ENCODE measurements around the gene PRADC1. TPM values are rescaled to one million over a fixed set of nuclear protein-coding genes. Genes with fewer than 3 reads are reported as not detected.

Gene PRADC1
- total RNA-seq, 4 donors from 2014 or later: 29.0 to 49.0 (median 33.2) TPM

DNA sequence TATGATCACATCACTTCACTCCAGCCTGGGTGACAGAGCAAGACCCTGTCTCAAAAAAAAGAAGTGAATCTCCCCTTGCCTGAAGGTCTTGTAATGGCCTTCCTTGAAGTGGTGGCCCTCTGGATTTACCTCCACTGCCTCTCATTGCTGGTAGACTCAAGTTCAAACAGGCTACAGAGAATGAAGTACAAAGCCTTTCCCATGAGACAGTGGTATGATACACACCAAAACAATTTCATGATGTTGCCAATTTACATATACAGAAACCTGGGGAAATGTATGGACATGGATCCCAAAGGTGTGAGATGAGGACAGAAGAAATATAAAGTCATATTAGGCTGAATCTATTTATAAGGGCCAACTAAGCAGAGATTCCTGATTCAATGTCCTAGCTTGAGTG lies 35.5 kb downstream of the PRADC1 start:
- no peaks in the 10 kb centered on the region for H3K36me3 ChIP-seq
- TF ChIP-seq POLR2AphosphoS5 (IDR thresholded peaks at IDR 0.05) (no peak), EP300 (IDR thresholded peaks at IDR 0.05) (no peak), POLR2A (IDR thresholded peaks at IDR 0.05; ENCODE audit: low read depth) (no peak)
- TF ChIP-seq, protein P1, sequence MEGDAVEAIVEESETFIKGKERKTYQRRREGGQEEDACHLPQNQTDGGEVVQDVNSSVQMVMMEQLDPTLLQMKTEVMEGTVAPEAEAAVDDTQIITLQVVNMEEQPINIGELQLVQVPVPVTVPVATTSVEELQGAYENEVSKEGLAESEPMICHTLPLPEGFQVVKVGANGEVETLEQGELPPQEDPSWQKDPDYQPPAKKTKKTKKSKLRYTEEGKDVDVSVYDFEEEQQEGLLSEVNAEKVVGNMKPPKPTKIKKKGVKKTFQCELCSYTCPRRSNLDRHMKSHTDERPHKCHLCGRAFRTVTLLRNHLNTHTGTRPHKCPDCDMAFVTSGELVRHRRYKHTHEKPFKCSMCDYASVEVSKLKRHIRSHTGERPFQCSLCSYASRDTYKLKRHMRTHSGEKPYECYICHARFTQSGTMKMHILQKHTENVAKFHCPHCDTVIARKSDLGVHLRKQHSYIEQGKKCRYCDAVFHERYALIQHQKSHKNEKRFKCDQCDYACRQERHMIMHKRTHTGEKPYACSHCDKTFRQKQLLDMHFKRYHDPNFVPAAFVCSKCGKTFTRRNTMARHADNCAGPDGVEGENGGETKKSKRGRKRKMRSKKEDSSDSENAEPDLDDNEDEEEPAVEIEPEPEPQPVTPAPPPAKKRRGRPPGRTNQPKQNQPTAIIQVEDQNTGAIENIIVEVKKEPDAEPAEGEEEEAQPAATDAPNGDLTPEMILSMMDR (IDR thresholded peaks at IDR 0.05): no peak
- no peaks in the 10 kb centered on the region for H3K9me3 ChIP-seq
- peaks cover 7 to 9% (median 9%) of the 10 kb centered on the region in 4 donors for H3K4me1 ChIP-seq
- peaks cover 0 to 72% (median 22%) of the 10 kb centered on the region in 4 donors for H3K27me3 ChIP-seq
- H3K27ac ChIP-seq (replicated peaks in 1 of 4): no peak overlapping the region
- intact Hi-C loops (cut with DNase I): no loop called here
- DNase-seq (ENCODE audit: extremely low spot score): no peak
- no peak overlapping the region for H3K4me3 ChIP-seq

DNA sequence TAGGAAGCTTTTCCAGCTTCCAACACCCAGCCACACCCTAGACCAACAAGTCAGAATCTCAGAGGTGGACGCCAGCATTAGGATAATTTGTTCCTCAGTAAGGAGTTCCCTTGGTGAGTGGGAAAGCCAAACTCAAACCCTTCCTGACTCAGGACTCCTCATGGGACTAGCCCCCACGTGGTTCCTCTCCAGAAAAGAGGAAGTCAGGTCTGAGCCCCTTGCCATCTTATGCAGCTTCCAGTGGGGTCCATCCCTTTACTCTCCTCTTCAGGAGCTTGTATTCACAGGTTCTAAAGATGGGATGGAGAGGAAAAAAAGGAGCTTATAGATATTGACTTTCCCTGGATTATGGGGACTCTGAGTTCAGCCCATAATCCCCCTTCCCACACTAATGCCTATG lies 45.5 kb downstream of the PRADC1 start:
- intact Hi-C loops (cut with DNase I): no loop called here
- no peak for DNase-seq (ENCODE audit: extremely low spot score)
- no peak overlapping the region for H3K27ac ChIP-seq (replicated peaks in 1 of 4)
- WGBS: 57% methylated on average over 2 of the region's 2 CpGs
- no peaks in the 10 kb centered on the region for H3K4me1 ChIP-seq
- H3K4me3 ChIP-seq: no peak overlapping the region
- no peaks in the 10 kb centered on the region for H3K36me3 ChIP-seq
- TF ChIP-seq POLR2A (IDR thresholded peaks at IDR 0.05; ENCODE audit: low read depth) (no peak), EP300 (IDR thresholded peaks at IDR 0.05) (no peak), POLR2AphosphoS5 (IDR thresholded peaks at IDR 0.05) (no peak)
- peaks cover 0 to 20% (median 0%) of the 10 kb centered on the region in 4 donors for H3K27me3 ChIP-seq
- H3K9me3 ChIP-seq: peaks cover 0 to 11% (median 7%) of the 10 kb centered on the region in 4 donors

DNA sequence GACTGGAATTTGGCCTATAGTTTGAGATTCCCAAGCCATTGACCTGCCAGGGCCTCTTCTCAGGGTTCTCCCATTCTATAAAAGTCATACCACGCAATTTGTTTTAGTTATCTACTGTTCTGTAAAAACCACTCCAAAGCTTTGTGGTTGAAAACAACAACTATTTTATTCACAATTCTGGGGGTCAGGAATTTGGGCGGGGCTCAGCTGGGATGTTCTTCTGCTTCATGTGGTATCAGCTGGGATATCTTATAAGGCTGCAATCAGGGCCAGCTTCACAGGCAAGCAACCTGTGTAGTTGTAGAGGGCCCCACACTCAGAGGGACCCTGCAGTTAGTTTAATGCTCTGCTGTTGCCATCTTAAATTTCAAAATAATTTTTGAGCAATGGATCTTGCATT lies 47.1 kb downstream of the PRADC1 start:
- no peak overlapping the region for H3K27ac ChIP-seq (replicated peaks in 1 of 4)
- no peak for TF ChIP-seq POLR2A (IDR thresholded peaks at IDR 0.05; ENCODE audit: low read depth)
- no peak for TF ChIP-seq EP300 (IDR thresholded peaks at IDR 0.05)
- TF ChIP-seq, protein P1 (IDR thresholded peaks at IDR 0.05): no peak
- no peak for TF ChIP-seq POLR2AphosphoS5 (IDR thresholded peaks at IDR 0.05)
- intact Hi-C loops (cut with DNase I): no loop called here
- WGBS: 70% methylated on average over 2 of the region's 2 CpGs
- H3K27me3 ChIP-seq: peaks cover 0 to 25% (median 0%) of the 10 kb centered on the region in 4 donors
- no peaks in the 10 kb centered on the region for H3K36me3 ChIP-seq
- H3K4me1 ChIP-seq: no peaks in the 10 kb centered on the region
- no peak for DNase-seq (ENCODE audit: extremely low spot score)
- H3K9me3 ChIP-seq: peaks cover 0 to 11% (median 7%) of the 10 kb centered on the region in 4 donors
- H3K4me3 ChIP-seq: no peak overlapping the region

Other genes with a start within 250 kb of the PRADC1 start
- 10 to 100 TPM in 1 of 4 donors, 1 to 10 TPM in 3; 5.8 to 10.0 (median 6.8) TPM for gene SFXN5, start 161.5 kb downstream of the PRADC1 start, total RNA-seq
- 10 to 100 TPM; 17.0 to 46.4 (median 38.4) TPM for gene RAB11FIP5, start 120.3 kb downstream of the PRADC1 start, total RNA-seq
- not detected for gene NOTO, start 30.7 kb downstream of the PRADC1 start, total RNA-seq
- 10 to 100 TPM; 12.1 to 19.6 (median 15.4) TPM for gene SMYD5, start 19.0 kb downstream of the PRADC1 start, total RNA-seq
- gene CCT7, start 1.1 kb upstream of the PRADC1 start, total RNA-seq: 100 to 1,000 TPM; 193 to 244 (median 222) TPM
- gene FBXO41, start 51.2 kb upstream of the PRADC1 start, total RNA-seq: 1 to 10 TPM; 1.7 to 6.0 (median 4.2) TPM
- under 1 TPM in 1 of 4 donors, not detected in 3; 0.17 TPM for gene EGR4, start 60.3 kb upstream of the PRADC1 start, total RNA-seq
- gene ALMS1, start 152.6 kb upstream of the PRADC1 start, total RNA-seq: 10 to 100 TPM; 31.3 to 36.1 (median 32.4) TPM

All from esophagus muscularis mucosa (tissue), 4 donors.